HEK293T (cell line): ENCODE data around the gene CTSG.
"Not testable (repeated sequence)": the region's sequence is repeated elsewhere in the genome, so short reads cannot be mapped to it uniquely, and the experiment has no call there.

Source experiments
- CTCF ChIA-PET: fragments of 350-600 bp; formaldehyde crosslinking; extraction: SDS; loops from one replicate; lab custom pipeline; 2021; ENCODE audit warnings: antibody characterized with exemption, inconsistent platforms; lab: Yijun Ruan, JAX
- POLR2A ChIA-PET: fragments of 350-600 bp; formaldehyde crosslinking; extraction: SDS; loops from one replicate; lab custom pipeline; 2020; ENCODE audit warnings: antibody characterized with exemption, inconsistent platforms; lab: Yijun Ruan, JAX
- DNase-seq: peaks from one replicate; pipeline ENCODE4 v3.0.0; 2012; ENCODE audit warnings: mixed read lengths; ENCODE audit errors: extremely low spot score
- ARNT ChIP-seq: fragments of 450-650 bp; IDR thresholded peaks from 2 replicates; pipeline ENCODE4 v1.6.1; 2017; ENCODE audit warnings: mild to moderate bottlenecking
- BHLHE40 ChIP-seq: fragments of 450-650 bp; IDR thresholded peaks from 2 replicates; pipeline ENCODE4 v1.6.1; 2016; ENCODE audit warnings: mild to moderate bottlenecking, moderate library complexity, borderline replicate concordance
- CTBP1 ChIP-seq: fragments of 450-650 bp; IDR thresholded peaks from 2 replicates; pipeline ENCODE4 v1.6.1; 2016; ENCODE audit warnings: borderline replicate concordance
- ELF4 ChIP-seq: fragments of 450-650 bp; IDR thresholded peaks from 2 replicates; pipeline ENCODE4 v1.6.1; 2017; ENCODE audit warnings: antibody characterized with exemption
- FOXA1 ChIP-seq: fragments of 450-650 bp; IDR thresholded peaks from 2 replicates; pipeline ENCODE4 v1.6.1; 2016; ENCODE audit warnings: mild to moderate bottlenecking
- FOXK2 ChIP-seq: fragments of 450-650 bp; IDR thresholded peaks from 2 replicates; pipeline ENCODE4 v1.6.1; 2016; ENCODE audit warnings: mild to moderate bottlenecking
- FOXM1 ChIP-seq: fragments of 450-650 bp; IDR thresholded peaks from 2 replicates; pipeline ENCODE4 v1.6.1; 2017; ENCODE audit warnings: mild to moderate bottlenecking, borderline replicate concordance
- HDGF ChIP-seq: fragments of 450-650 bp; IDR thresholded peaks from 2 replicates; pipeline ENCODE4 v1.6.1; 2017; ENCODE audit warnings: antibody characterized with exemption, borderline replicate concordance
- L3MBTL2 ChIP-seq: fragments of 450-650 bp; conservative IDR thresholded peaks from 2 replicates; pipeline ENCODE4 v1.6.1; 2016; ENCODE audit warnings: mild to moderate bottlenecking
- LEF1 ChIP-seq: fragments of 450-650 bp; IDR thresholded peaks from 2 replicates; pipeline ENCODE4 v1.6.1; 2017; ENCODE audit warnings: mild to moderate bottlenecking, borderline replicate concordance
- NFRKB ChIP-seq: fragments of 450-650 bp; IDR thresholded peaks from 2 replicates; pipeline ENCODE4 v1.6.1; 2016; ENCODE audit warnings: mild to moderate bottlenecking, moderate library complexity
- PKNOX1 ChIP-seq: fragments of 450-650 bp; IDR thresholded peaks from 2 replicates; pipeline ENCODE4 v1.6.1; 2016
- SP1 ChIP-seq: fragments of 450-650 bp; IDR thresholded peaks from 2 replicates; pipeline ENCODE4 v1.6.1; 2017
- SUZ12 ChIP-seq: fragments of 450-650 bp; IDR thresholded peaks from 2 replicates; pipeline ENCODE4 v1.6.1; 2016; ENCODE audit warnings: mild to moderate bottlenecking
- TARDBP ChIP-seq: fragments of 450-650 bp; IDR thresholded peaks from 2 replicates; pipeline ENCODE4 v1.6.1; 2016
- ZNF384 ChIP-seq: fragments of 450-650 bp; IDR thresholded peaks from 2 replicates; pipeline ENCODE4 v1.6.1; 2016

Gene CTSG

GRCh38 chr14:24606297-24606696 is 30.2 kb upstream of the CTSG start:
- CTCF ChIA-PET, result interaction anchor here (0.7 to 1.4 kb wide), 4 partner anchors 9 to 68 kb away, joined by 3 to 5 read pairs (median 4); no protein-coding TSS in a partner anchor
- POLR2A ChIA-PET, result no interaction called here
- DNase-seq, result no peak
- TF ChIP-seq PKNOX1 (no peak), SUZ12 (no peak), FOXA1 (no peak), SP1 (no peak), LEF1 (no peak), NFRKB (no peak), L3MBTL2 (no peak), FOXK2 (no peak), ZNF384 (no peak), BHLHE40 (no peak), FOXM1 (no peak)

GRCh38 chr14:24605435-24606190 is 29.6 kb upstream of the CTSG start:
- POLR2A ChIA-PET, result no interaction called here
- CTCF ChIA-PET, result interaction anchor here (0.6 to 1.4 kb wide), 6 partner anchors 9 to 69 kb away, joined by 3 to 5 read pairs (median 4); no protein-coding TSS in a partner anchor
- peak; percentile 70 for DNase-seq
- TF ChIP-seq FOXM1, result no peak
- TF ChIP-seq LEF1, result no peak
- TF ChIP-seq FOXA1, result no peak
- TF ChIP-seq TARDBP, result no peak
- TF ChIP-seq BHLHE40, result no peak
- TF ChIP-seq FOXK2, result no peak
- no peak for TF ChIP-seq CTBP1
- TF ChIP-seq L3MBTL2, result no peak
- TF ChIP-seq ELF4, result no peak
- TF ChIP-seq PKNOX1, result no peak

DNA sequence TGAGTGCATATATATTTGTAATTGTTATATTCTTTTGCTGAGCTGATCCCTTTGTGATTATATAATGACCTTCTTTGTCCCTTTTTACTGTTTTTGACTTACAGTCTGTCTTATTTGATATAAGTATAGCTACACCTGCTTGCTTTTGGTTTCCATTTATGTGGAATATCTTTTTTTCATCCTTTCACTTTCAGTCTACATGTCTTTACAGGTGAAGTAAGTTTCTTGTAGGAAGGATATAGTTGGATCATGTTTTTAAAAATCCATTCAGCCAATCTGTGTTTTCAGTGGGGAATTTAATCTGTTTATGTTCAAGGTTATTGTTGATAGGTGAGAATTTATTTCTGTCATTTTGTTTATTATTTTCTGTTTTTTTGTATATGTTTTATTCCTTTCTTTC is 21.4 kb upstream of the CTSG start:
- no peak for DNase-seq
- CTCF ChIA-PET, result no interaction called here
- POLR2A ChIA-PET, result no interaction called here
- TF ChIP-seq PKNOX1, result no peak
- no peak for TF ChIP-seq FOXA1
- TF ChIP-seq L3MBTL2, result no peak
- TF ChIP-seq SP1, result no peak
- TF ChIP-seq FOXM1, result no peak
- no peak for TF ChIP-seq BHLHE40

GRCh38 chr14:24595073-24595808 is 19.2 kb upstream of the CTSG start:
- DNase-seq, result no peak
- ChIA-PET CTCF (interaction anchor here (1.1 kb wide), 1 partner anchor 10 kb away, joined by 4 read pairs; no protein-coding TSS in a partner anchor), POLR2A (no interaction called here)
- TF ChIP-seq ELF4, result no peak
- no peak for TF ChIP-seq PKNOX1
- no peak for TF ChIP-seq BHLHE40
- no peak for TF ChIP-seq ARNT
- no peak for TF ChIP-seq SUZ12
- TF ChIP-seq L3MBTL2, result no peak
- TF ChIP-seq HDGF, result no peak
- TF ChIP-seq ZNF384, result no peak
- TF ChIP-seq CTBP1, result no peak

DNA sequence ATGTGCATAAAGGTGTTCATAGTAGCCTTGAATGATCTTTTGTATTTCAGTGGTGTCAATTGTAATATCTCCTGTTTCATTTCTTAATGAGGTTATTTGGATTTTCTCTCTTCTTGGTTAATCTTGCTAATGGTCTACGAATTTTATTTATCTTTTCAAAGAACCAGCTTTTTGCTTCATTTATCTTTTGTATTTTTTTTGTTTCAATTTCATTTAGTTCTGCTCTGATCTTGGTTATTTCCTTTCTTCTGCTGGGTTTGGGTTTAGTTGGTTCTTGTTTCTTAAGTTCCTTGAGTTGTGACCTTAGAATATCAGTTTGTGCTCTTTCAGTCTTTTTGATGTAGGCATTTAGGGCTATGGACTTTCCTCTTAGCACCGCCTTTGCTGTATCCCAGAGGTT is 15.0 kb upstream of the CTSG start:
- CTCF ChIA-PET, POLR2A ChIA-PET, DNase-seq: not testable (repeated sequence)

GRCh38 chr14:24584402-24584801 is 8.4 kb upstream of the CTSG start:
- POLR2A ChIA-PET, DNase-seq, CTCF ChIA-PET: not testable (repeated sequence)
